T1000 (cell line): ENCODE data around the gene TSSK2.

Source experiments
- DNase-seq: peaks from one replicate; lab custom pipeline; 2025; ENCODE audit warnings: mixed read lengths; lab: John Stamatoyannopoulos, UW

The TSSK2 gene

DNA sequence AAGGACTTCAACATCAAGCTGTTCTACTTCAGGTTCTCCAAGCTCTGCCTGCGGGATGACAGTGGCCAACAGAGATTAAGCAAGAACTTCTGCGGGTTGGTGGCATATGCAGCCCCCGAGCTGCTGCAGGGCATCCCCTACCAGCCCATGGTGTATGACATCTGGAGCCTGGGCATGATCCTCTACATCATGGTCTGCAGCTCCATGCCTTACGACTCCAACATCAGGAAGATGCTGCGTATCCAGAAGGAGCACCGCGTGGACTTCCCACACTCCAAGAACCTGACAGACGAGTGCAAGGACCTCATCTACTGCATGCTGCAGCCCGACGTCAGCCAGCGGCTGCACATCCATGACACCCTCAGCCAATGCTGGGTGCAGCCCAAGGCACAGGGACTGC lies 6.1 kb upstream of the TSSK2 start:
- no peak for DNase-seq

DNA sequence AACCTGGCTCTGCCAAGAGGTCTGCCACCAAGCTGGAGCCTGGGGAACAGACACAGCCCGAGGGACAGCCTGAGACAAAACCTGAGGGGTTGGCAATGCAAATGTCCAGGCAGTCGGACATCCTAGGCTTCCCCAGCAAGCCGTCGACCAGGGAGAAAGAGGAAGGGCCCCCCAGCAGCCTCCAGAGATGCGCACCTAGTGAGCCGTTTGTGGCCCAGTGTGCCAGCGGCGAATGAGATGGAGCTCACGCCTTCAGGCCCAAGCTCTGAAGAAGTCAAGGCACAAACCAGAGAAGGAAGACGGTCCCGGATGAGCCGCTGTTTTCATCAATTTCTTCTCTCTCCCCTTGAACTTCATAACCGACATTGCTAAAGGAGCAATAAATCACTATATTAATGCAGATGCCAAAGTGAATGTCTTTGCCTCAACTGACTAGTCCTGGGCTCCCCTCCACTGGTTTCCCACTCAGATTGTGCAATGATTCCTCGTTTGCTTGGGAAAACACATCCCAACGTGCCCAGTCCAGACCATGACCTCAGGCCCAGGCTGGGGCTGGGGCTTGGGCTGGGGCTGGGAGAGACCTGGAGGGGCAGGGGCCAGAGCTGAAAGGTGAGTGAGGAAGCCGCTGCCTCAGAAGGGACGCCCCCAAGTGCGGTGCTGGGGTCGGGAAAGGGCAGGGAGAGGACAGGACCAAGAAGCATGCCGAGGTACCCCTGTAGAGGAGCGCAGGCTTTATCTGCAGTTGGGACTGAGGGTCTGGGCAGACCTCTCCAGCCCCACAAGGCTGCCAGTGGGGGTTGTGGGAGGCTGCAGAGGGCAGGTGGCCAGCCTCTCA lies 5.4 kb upstream of the TSSK2 start:
- no peak for DNase-seq

DNA sequence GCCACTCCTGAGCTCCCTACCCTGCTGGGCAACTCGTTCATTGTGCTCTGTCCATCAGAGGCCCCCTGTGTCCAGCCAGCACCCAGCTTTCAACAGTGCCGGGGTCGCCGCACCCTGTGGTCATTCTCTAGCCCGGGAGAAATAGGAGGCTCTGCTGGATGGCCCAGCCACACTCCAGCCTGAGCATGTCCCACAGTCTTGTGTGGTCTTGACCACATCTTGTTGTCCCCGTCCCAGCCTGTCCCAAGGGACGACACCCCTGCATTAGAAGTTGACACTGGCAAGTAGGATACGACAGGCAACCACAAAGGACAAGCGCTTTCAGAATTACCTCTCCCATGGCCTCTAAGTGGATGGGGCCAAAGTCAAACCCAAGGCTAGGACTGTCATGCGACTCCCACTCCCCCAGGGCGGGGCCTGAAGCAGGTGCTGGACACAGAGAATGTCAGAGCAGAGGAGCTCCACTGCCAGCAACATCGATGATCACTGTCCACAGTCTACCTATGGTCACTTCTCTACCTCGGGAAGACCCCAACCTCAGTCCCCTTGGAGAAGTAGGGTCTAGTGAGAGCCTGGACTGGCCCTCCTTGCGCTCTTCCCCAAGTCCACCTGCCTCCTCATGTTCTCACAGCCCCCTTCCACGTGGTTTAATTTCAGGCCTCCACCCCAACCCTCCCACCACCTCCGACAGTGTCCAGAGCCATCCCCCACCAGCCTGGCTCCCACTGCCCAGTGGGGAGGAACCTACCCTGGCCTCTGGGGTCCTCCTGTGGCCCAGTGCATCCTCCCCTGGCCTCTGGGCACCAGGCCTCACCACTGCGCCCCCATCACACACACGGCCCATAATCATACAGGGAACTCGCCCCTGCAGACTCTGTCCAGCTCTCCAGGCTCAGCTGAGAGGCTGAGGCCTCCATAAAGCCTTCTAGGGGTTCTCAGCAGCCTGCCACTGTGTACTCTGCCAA lies 4.5 kb upstream of the TSSK2 start:
- DNase-seq: no peak

DNA sequence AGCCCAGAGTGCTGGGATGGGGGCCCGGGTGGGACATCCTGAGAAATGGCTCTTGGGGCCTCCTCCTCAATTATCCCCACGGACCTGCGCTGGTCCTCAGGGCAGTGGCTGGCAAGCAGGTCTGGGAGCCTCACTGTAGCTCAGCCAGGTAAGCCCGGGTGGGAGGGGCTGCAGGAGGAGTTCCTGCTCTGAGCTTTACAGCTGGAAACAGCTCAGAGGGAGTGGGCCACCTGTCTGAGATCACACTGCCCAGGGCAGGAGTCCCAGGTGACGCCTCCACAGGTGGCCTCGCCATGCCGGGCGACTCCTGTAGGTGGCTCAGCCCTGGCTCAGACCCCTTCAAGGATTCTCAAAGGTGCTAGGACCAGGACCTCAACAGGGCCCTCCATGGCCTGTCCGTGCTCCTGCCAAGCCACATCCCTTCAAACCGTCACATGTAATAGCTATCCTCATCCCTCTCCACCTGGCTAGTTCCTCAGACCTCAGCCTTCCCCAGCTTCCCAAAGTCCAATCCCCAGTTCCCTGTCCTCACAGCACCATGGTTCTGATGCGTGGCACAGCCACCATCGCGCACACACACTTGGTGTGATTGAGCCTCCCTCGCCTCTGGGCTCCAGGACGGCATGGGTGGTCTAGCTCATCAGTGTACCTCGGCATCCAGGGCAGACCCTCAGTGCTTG lies 3.6 kb upstream of the TSSK2 start:
- no peak for DNase-seq

DNA sequence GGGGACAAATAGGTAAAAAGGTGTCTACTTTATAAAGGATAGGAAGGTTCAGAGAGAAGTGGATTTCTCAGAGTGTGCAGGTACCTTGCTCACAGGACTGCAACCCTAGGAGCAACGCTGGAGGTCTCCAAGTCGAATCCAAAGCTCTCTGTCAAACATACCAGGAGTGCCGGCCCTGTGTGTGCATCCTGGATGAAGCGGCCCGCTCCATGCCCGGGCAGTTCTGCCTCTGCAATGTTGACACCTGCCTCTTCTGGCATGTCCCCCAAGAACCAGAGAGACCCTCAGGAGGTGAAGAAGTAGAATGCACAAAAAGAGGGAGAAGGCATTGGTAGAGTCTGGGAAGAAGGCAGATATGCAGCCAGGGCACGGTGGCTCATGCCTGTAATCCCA lies 3.1 kb upstream of the TSSK2 start:
- DNase-seq: no peak

DNA sequence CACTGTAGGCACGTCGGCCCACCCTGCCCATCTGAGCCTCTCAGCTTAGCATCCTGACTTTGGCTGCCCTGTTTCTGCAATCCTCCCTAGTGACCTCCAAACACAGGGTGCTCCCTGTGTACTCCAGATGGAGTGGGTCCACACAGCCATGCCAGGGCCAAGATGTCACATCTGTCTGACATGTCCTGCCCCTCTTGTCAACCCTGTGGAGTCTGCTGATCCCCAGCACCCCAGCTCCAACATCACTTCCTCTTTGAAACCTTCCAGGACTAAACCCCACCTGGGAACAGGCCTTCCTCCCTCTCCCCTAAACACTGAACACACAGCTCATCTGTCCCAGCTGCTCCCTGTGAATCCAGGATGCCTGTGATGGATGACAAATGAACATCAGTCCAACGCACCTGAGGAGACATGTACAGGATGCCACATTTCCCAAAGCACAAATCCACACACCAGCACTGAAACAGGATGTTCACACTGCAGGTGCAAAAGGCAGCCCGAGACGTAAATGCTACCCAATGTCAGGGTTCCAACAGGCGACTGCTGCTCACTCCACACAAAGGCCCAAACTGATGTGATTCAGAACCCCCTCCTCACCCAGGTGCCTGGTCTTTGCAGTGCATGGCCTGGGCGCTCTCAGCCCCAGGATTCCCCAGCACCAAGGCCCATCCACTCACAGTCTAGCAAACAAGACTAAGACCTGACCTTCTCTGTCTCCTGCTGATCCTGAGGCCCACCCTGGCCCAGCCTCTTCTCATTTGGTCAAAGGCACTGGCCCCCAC lies 2.0 kb upstream of the TSSK2 start:
- no peak for DNase-seq

DNA sequence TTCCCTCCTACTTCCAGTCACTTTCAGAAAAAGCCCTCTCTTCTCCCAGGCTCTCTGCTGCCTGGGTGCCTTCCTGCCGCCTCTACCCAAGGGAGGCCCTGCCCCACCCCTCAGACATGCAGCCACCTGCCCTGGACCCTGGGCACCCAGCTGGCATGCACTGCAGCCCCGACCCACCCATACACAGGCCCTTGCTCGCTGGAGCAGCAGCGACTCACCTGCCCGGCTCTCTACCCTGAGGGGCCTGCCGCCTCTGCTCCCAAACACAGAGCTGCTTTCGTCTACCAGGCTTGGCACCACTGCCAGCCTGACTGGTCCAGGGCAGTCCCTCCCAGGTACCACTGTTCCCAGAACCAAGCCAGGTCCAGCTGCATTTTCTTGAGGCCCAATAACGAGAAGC lies 1.2 kb upstream of the TSSK2 start:
- DNase-seq: no peak

DNA sequence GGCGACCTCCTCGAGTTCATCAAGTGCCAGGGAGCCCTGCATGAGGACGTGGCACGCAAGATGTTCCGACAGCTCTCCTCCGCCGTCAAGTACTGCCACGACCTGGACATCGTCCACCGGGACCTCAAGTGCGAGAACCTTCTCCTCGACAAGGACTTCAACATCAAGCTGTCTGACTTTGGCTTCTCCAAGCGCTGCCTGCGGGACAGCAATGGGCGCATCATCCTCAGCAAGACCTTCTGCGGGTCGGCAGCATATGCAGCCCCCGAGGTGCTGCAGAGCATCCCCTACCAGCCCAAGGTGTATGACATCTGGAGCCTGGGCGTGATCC lies 542 bp downstream of the TSSK2 start:
- no peak for DNase-seq

DNA sequence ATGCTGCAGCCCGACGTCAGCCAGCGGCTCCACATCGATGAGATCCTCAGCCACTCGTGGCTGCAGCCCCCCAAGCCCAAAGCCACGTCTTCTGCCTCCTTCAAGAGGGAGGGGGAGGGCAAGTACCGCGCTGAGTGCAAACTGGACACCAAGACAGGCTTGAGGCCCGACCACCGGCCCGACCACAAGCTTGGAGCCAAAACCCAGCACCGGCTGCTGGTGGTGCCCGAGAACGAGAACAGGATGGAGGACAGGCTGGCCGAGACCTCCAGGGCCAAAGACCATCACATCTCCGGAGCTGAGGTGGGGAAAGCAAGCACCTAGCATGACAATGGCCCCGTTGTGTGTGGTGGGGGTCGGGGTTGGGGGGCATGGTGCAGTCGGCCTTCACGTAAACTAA lies 1.0 kb downstream of the TSSK2 start:
- DNase-seq: no peak

DNA sequence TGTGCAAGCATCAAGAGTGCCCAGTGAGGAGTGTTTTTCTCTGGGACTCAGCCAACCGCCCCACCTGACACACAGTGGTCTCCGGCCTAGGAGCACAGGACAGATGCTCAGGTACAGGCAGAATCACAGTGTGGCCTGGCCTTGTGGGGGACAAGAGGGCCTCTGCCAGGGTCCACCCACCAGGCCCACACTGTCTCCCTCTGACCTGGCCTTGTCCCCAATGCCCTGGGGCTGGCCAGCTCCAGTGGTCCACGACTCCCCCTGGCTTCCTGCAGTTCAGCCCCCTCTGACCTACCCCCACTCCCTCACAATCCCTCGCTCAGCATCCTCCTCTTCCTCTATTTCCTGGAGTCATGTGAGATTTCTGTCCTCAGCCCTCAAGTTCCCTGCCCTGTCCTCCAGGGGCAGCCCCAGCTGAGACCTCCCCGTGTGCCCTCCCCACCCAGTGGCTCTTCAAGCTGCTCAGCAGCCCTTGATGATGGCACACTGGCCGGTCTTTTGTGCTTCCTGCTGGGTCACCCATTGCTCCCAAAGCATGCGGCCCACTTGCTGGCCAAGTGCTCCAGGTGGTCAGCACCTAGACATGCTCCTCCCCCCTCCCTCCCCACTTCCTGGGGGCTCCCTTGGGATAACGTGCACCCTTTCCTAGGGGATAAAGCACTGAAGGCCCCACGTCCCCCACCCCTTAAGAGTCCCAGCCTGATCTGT lies 1.7 kb downstream of the TSSK2 start:
- DNase-seq: no peak

DNA sequence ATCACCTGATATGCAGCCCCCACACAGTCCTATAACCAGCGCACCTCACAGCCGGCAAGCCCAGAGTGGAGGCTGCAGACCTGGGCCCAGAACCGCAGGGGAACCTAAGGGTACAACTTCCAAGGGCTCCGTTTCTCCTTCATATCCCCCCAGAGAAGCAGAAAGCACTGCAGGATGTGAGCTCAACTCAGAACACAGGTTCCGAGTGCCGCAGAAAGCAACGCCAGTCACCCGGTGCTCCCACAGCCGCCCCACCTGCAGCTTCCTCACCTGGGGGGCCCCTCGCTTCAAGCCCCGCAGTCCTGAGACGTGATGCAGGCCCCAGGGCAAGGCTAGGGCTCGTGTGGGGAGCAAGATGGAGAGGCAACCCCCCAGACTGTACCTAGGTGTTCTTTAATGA lies 2.5 kb downstream of the TSSK2 start:
- no peak for DNase-seq

DNA sequence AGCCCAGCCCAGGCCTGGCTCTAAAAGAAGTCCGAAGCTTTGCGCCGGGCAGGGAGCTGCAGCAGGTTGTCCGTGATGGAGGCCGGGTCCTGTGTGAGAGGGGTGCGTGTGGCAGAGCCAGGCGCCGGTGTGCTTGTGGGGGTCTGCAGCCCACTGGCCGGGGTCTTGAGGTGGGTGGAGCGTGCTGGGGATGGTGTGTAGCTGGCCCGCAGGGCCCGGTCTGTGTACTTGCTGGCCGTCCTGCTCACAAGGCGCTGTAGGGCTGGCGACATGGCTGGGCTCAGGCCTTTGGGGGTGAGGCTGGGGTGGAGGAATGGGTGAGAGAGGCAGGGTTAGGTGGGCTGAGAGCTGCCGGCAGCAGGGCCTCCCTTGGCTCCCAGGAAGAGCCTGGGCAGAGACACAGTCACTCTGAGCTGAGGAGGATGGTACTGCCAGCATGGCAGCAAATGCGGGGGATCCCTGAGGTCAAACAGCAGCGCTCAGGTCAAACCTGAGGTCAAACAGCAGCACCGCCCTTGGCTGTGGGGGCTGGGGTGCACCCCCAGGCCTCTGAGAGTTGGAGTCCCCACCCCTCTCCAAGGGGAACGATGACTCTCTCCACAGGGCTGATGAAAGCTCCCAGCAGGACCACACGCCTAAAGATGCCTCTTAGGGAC lies 3.2 kb downstream of the TSSK2 start:
- no peak for DNase-seq

DNA sequence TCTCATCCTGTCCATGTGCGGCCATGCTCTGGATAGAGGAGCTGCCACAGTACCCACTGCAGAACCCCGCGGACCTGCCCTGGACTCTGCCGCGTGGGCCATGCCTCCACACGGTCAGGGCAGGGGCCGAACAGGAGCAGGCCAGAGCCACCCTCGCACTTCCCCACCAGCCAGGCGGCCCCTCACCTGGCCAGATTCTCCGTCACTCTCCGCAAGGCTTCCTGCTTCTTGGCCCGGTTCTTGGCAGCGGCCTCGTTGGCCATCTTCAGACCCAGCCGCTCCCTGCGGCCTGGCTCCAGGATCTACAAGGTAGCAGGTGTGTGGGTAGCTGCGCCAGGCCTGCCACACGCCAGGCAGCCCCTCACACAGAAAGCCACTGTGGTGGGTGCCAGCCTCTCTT lies 3.8 kb downstream of the TSSK2 start:
- no peak for DNase-seq

DNA sequence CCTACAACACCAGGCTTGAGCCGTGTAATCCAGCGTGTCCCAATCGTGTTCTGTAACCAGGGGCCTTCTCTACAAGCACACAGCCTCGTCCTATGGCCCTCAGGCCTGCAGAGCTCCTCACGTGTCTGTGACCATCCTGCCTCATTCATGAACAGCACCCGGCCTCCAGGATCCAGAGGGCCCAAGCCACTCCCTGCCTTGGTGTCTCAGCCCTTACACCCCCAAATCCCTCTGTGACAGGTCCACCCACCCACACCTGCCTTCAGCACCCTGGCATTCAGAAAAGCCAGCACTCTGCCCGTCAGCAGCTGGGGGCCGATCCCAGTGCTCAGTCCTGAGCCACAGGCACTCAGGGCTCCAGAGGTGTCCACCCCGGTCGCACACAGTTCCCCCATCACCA lies 5.8 kb downstream of the TSSK2 start:
- DNase-seq: no peak

DNA sequence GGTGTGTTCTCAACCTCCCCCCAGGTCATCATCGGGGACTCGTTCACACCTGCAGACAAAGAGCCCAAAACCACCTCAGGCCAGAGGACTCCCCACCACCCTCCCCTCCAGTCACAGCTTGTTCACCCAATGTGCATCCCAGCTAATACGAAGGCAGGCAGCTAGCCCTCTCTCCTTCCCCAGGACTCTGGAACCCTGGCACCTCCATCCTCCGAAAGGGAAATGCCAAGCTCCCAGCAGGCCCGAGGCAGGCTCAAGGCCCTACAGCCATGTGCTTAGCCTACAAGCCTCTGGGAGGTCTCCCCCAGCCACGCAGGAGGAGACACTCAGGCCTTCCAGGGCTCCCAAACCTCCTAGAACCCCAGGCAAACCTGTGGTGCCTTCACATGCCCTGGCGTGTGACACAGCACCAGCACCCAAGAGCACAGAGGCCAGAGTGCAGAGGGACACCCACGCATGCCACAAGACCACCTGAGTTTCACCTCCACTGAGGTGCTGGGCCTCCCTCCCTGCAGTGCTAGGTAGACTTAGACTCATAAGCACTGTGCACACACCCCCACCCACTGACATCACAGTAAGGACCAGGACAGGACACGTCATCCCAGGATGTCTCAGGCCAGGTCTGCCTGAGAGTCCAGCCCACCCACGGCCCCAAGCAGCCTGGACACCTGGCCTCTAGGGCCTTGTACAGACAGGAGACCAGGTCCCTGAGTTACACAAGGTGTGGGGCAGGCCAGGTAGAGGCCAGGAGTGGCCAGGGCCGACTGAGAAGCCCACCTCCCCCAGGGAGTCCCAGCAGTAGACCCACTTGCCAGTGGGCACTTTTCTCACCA lies 6.5 kb downstream of the TSSK2 start:
- no peak for DNase-seq

DNA sequence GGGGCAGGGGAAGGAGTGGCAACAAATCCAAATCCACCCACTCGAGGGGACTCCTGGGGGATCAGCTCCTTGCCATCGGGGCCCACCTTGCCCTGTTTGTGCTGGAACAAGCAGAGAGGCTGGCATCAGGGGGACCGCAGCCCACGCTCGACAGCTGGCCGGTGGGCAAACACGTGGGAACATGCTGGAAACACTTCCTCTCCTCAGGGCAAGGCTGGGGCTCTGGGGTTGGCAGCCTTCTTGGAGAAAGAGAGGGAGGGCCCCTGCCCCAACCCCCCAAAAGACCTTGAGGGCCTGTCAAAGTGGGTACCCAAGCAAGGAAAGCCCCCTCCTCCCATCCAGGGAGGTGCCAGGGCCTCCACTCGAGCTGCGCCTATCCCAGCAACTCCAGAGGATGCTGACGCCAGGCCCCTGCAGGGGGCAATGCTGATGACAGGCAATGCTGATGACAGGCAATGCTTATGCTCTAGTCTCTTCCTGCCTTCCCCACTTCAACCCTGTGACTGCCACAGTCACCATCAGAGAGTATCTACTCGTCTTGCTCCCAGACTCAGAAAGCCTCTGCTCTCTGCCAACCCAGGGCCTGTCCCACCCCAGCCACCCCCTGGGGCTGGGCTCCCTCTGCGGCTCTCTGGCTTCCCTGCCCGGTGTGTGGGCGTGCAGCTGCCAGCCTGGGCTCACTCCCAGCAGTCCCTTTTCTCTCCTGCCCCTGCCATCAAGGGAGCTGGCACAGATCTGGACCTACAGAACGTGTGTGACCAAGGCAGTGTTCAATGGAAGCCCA lies 7.3 kb downstream of the TSSK2 start:
- no peak for DNase-seq

DNA sequence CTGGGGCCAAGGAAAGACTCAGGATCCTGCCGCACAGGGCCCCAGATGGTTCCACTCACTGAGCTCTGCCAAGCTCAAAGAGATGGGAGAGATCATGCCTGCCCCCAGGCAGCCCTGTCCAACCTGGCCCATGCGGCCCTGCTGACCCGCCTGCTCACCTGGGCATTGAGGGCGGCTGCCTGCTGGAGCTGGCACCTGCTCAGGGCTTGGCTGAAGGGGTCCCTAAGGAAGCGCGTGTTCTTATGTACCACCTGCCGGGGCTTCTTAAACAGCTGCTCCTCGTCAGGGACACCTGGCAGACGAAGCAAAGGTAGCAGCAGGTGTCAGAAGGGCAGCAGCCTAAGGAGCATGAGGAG lies 7.9 kb downstream of the TSSK2 start:
- no peak for DNase-seq

DNA sequence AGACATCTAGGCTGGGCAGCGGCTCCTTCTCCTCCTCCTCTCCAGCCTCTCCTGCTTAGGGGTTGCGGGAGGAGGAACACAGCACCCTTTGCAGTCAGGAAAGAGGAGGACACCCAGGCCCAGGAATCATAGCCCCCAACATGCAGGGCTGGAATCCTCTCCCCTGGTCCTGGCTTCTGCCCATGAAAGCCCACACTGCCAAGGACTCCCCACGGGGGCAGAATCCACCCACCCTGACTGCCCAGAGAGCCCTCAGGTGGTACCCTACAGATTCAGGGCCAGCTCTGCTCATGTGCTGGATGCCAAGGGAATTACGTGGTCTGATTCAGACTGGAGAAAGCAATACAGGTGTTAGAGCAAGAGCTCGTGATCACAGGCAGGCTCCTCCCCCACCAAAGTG lies 8.9 kb downstream of the TSSK2 start:
- no peak for DNase-seq

DNA sequence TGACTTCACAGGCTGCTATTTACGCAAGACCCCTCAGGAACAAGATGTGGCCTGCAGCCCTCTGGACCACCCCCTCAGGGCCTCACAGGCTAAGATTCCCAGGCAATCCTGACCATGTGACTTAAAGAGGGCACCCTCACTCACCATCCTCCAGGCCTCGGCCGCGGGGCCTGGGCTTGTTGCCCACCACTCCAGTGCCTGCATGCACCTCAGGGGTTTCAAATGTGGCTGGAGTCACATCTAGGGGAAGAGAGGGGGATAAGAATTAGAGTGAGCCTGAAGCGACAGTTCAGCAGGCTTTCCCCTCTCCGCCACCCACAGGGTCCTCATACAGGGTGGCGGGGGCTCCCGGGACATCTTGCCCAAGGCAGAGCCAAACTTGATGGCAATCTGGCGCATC lies 11.3 kb downstream of the TSSK2 start:
- no peak for DNase-seq
